Measurements from ENCODE around the gene EPHA4. TPM values are rescaled to one million over a fixed set of nuclear protein-coding genes. Genes with fewer than 3 reads are reported as not detected.

The EPHA4 gene
- total and polyA plus RNA-seq, 9 donors: 11.3 to 39.3 (median 24.9) TPM

GRCh38 chr2:221439761-221440479, 132.2 kb downstream of the EPHA4 start:
- no peak for TF ChIP-seq POLR2A (IDR thresholded peaks at IDR 0.05)
- no peak for TF ChIP-seq EP300 (IDR thresholded peaks at IDR 0.05)
- Histone ChIP-seq H3K36me3 (no peaks in the 10 kb centered on the region), H3K27me3 (no peaks in the 10 kb centered on the region), H3K4me3 (no peak overlapping the region), H3K4me1 (ENCODE audit: insufficient read depth) (no peaks in the 10 kb centered on the region), H3K9me3 (no peaks in the 10 kb centered on the region), H3K27ac (no peak overlapping the region)
- 51 to 64% (median 52%) methylated on average over 11 of the region's 11 CpGs for WGBS, 3 donors
- intact Hi-C loops (cut with DNase I): no loop called here
- no peak for DNase-seq

GRCh38 chr2:221437056-221437455, 135.0 kb downstream of the EPHA4 start:
- Histone ChIP-seq H3K9me3 (no peaks in the 10 kb centered on the region), H3K27me3 (no peaks in the 10 kb centered on the region), H3K36me3 (no peaks in the 10 kb centered on the region), H3K4me1 (ENCODE audit: insufficient read depth) (no peaks in the 10 kb centered on the region), H3K4me3 (no peak overlapping the region), H3K27ac (no peak overlapping the region)
- TF ChIP-seq CTCF (IDR thresholded peaks at IDR 0.05) (no peak), POLR2A (IDR thresholded peaks at IDR 0.05) (no peak), EP300 (IDR thresholded peaks at IDR 0.05) (no peak)
- DNase-seq: no peak
- intact Hi-C loops (cut with DNase I): no loop called here
- 93 to 96% (median 95%) methylated on average over 3 of the region's 3 CpGs for WGBS, 3 donors

GRCh38 chr2:221435171-221435570, 136.9 kb downstream of the EPHA4 start:
- Histone ChIP-seq H3K9me3 (no peaks in the 10 kb centered on the region), H3K36me3 (no peaks in the 10 kb centered on the region), H3K4me3 (no peak overlapping the region), H3K27me3 (no peaks in the 10 kb centered on the region), H3K27ac (no peak overlapping the region), H3K4me1 (ENCODE audit: insufficient read depth) (no peaks in the 10 kb centered on the region)
- TF ChIP-seq EP300 (IDR thresholded peaks at IDR 0.05) (no peak), POLR2A (IDR thresholded peaks at IDR 0.05) (no peak), CTCF (IDR thresholded peaks at IDR 0.05) (no peak)
- WGBS, 3 donors: 48 to 79% (median 48%) methylated on average over 2 of the region's 2 CpGs
- no peak for DNase-seq
- intact Hi-C loops (cut with DNase I): no loop called here

GRCh38 chr2:221434142-221434541, 138.0 kb downstream of the EPHA4 start:
- H3K4me3 ChIP-seq: no peak overlapping the region
- no peak for TF ChIP-seq EP300 (IDR thresholded peaks at IDR 0.05)
- TF ChIP-seq POLR2A (IDR thresholded peaks at IDR 0.05): no peak
- no peak for TF ChIP-seq CTCF (IDR thresholded peaks at IDR 0.05)
- no peaks in the 10 kb centered on the region for H3K27me3 ChIP-seq
- WGBS, 3 donors: 95 to 97% (median 95%) methylated on average over 7 of the region's 7 CpGs
- no peaks in the 10 kb centered on the region for H3K4me1 ChIP-seq (ENCODE audit: insufficient read depth)
- no peaks in the 10 kb centered on the region for H3K36me3 ChIP-seq
- H3K9me3 ChIP-seq: no peaks in the 10 kb centered on the region
- no peak overlapping the region for H3K27ac ChIP-seq
- intact Hi-C loops (cut with DNase I): no loop called here
- DNase-seq: no peak

GRCh38 chr2:221431477-221431876, 140.6 kb downstream of the EPHA4 start:
- intact Hi-C loops (cut with DNase I): no loop called here
- DNase-seq: no peak
- TF ChIP-seq CTCF (IDR thresholded peaks at IDR 0.05): no peak
- no peak for TF ChIP-seq POLR2A (IDR thresholded peaks at IDR 0.05)
- TF ChIP-seq EP300 (IDR thresholded peaks at IDR 0.05): no peak
- no peaks in the 10 kb centered on the region for H3K36me3 ChIP-seq
- peaks cover 1% of the 10 kb centered on the region for H3K4me1 ChIP-seq (ENCODE audit: insufficient read depth)
- H3K27me3 ChIP-seq: no peaks in the 10 kb centered on the region
- no peak overlapping the region for H3K4me3 ChIP-seq
- H3K27ac ChIP-seq: no peak overlapping the region
- H3K9me3 ChIP-seq: no peaks in the 10 kb centered on the region
- 61 to 97% (median 80%) methylated on average over 3 of the region's 3 CpGs for WGBS, 3 donors

All from ovary (tissue), 9 donors.